Common myeloid progenitor, CD34-positive (primary cell): Measurements from ENCODE around the gene GFER.

Source experiments
- CTCF ChIA-PET: fragments of 350-600 bp; sonication (Branson Sonifier 250); formaldehyde crosslinking; loops from one replicate; lab custom pipeline; 2021; ENCODE audit warnings: antibody characterized with exemption; lab: Charles Lee
- POLR2A ChIA-PET: fragments of 350-600 bp; sonication (Branson Sonifier 250); formaldehyde crosslinking; loops from one replicate; lab custom pipeline; 2021; ENCODE audit warnings: antibody characterized with exemption; lab: Charles Lee
- DNase-seq, 3 donors: peaks; one replicate each; pipeline versions ENCODE4 v3.0.0 to v3.0.0-alpha.2; 2013
- H3K27ac ChIP-seq, 2 experiments: 1 replicate in 1 of 2; 2 replicates in 1 of 2; pipeline ENCODE4 v1.7.0; 2013; ENCODE audit warnings: inconsistent platforms in 2 of 2, low read length in 2 of 2, mild to moderate bottlenecking in 2 of 2, low read depth in 1 of 2, moderate library complexity in 1 of 2; ENCODE audit not compliant: severe bottlenecking in 2 of 2, insufficient read depth in 1 of 2, poor library complexity in 1 of 2
- H3K27me3 ChIP-seq, 5 experiments: replicated peaks in 2 of 5; 1 replicate in 3 of 5; 2 replicates in 2 of 5; pipeline versions ENCODE4 v1.6.1 to v1.7.0; 2013; ENCODE audit warnings: low read length in 4 of 5, mild to moderate bottlenecking in 2 of 5, moderate library complexity in 2 of 5, inconsistent platforms in 1 of 5; ENCODE audit not compliant: insufficient read depth in 5 of 5, control insufficient read depth in 4 of 5
- H3K36me3 ChIP-seq, 4 experiments: 1 replicate in 2 of 4; 2 replicates in 2 of 4; pipeline versions ENCODE4 v1.6.1 to v1.7.0; 2013; ENCODE audit warnings: low read length in 3 of 4, control low read depth in 1 of 4, mild to moderate bottlenecking in 1 of 4; ENCODE audit not compliant: control insufficient read depth in 4 of 4, insufficient read depth in 4 of 4
- H3K4me1 ChIP-seq, 4 experiments: 1 replicate in 3 of 4; 2 replicates in 1 of 4; pipeline versions ENCODE4 v1.6.1 to v1.7.1; 2013; ENCODE audit warnings: low read length in 3 of 4, mild to moderate bottlenecking in 3 of 4, control low read depth in 1 of 4, inconsistent platforms in 1 of 4, moderate library complexity in 1 of 4; ENCODE audit not compliant: control insufficient read depth in 4 of 4, insufficient read depth in 4 of 4; ENCODE audit errors: control extremely low read depth in 1 of 4
- H3K4me3 ChIP-seq, 7 experiments: 1 replicate in 4 of 7; 2 replicates in 3 of 7; pipeline versions ENCODE4 v1.5.1 to v1.7.0; 2013; ENCODE audit warnings: mild to moderate bottlenecking in 7 of 7, low read length in 6 of 7, moderate library complexity in 6 of 7, inconsistent platforms in 2 of 7, low read depth in 2 of 7, control low read depth in 1 of 7; ENCODE audit not compliant: insufficient read depth in 4 of 7, control insufficient read depth in 1 of 7; ENCODE audit errors: extremely low read depth in 1 of 7
- H3K9me3 ChIP-seq, 5 experiments: 1 replicate in 4 of 5; 2 replicates in 1 of 5; pipeline versions ENCODE4 v1.6.1 to v1.7.1; 2013; ENCODE audit warnings: low read length in 4 of 5, mild to moderate bottlenecking in 2 of 5, inconsistent platforms in 1 of 5, low read depth in 1 of 5, moderate library complexity in 1 of 5; ENCODE audit not compliant: control insufficient read depth in 4 of 5, insufficient read depth in 2 of 5; ENCODE audit errors: control extremely low read depth in 1 of 5
- WGBS: methylation state at CpG from one replicate; pipeline ENCODE4 v1.1.5; 2013; ENCODE audit not compliant: insufficient coverage; 5-methylcytosine and 5-hydroxymethylcytosine counted together

GFER gene

DNA sequence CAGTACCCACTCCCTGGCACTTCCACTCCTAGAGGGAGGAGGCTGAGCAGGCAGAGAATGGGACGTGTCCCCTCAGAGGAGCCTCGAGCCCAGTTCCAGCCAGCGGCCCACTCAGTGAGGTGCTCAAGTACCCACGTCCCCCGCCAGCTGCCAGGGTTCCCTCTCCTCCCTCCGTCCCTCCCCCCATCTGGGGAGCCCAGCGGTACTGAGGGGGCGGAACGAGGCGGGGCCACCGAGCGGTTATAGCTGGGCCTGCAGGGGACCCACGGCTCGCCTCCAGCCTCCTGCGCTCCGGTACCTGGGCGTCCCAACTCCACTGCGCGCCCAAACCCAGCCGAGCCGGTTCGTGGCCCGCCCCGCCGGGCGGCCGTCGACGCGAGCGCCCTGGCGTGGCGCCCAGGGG lies 35.5 kb downstream of the GFER start, which contains the start of gene NPW:
Gene NPW (plus strand): TSS at position 268 of the 403 bp plus-strand sequence.
- 1% methylated on average over 26 of the region's 33 CpGs for WGBS
- peaks cover 0 to 37% (median 31%) of the 10 kb centered on the region in 4 experiments for H3K4me1 ChIP-seq
- no peaks in the 10 kb centered on the region for H3K36me3 ChIP-seq
- POLR2A ChIA-PET = no interaction called here
- peak within 1 kb of the TSS in 5 of 7 experiments; percentile 0 to 54 (median 36) for H3K4me3 ChIP-seq
- no peak within 1 kb of the TSS for H3K27ac ChIP-seq
- H3K9me3 ChIP-seq = no peaks in the 10 kb centered on the region
- CTCF ChIA-PET = interaction anchor here (1.2 to 2.7 kb wide), 6 partner anchors 12 to 128 kb away, joined by 4 to 16 read pairs (median 6); partner anchors contain the start of genes NTHL1 and TSC2
- DNase-seq = peak in 2 of 3 donors; percentile 69 to 71
- H3K27me3 ChIP-seq = peaks cover 0 to 29% (median 7%) of the 10 kb centered on the region in 5 experiments

DNA sequence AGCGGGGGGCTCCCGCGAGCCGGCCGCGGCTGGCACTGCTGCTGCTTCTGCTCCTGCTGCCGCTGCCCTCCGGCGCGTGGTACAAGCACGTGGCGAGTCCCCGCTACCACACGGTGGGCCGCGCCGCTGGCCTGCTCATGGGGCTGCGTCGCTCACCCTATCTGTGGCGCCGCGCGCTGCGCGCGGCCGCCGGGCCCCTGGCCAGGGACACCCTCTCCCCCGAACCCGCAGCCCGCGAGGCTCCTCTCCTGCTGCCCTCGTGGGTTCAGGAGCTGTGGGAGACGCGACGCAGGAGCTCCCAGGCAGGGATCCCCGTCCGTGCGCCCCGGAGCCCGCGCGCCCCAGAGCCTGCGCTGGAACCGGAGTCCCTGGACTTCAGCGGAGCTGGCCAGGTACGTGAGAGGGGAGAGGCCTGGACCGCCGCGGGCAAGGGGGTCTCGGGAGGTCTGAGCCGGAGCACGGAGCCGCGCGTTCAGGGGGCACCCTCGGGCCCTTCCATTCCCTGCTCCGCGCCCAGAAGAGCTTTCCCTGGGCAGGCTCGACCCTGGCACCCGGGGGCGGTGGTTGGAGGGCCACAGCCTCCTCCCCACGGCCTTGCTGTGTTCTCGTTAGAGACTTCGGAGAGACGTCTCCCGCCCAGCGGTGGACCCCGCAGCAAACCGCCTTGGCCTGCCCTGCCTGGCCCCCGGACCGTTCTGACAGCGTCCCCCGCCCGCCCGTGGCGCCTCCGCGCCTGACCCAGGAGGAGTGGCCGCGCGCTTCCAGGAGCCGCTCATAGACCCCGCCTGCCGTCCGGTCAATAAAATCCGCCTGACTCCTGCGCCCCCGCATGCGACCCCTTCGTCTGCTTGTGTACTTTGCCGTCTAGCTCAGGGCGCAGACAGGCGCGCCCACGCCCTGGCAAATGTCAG lies 36.2 kb downstream of the GFER start:
- Histone ChIP-seq H3K4me3 (peak overlapping the region in 5 of 7 experiments; percentile 0 to 54 (median 36)), H3K36me3 (no peaks in the 10 kb centered on the region), H3K9me3 (no peaks in the 10 kb centered on the region), H3K27me3 (peaks cover 0 to 29% (median 7%) of the 10 kb centered on the region in 5 experiments), H3K27ac (no peak overlapping the region), H3K4me1 (peaks cover 0 to 37% (median 31%) of the 10 kb centered on the region in 4 experiments)
- ChIA-PET CTCF (interaction anchor here (1.1 to 2.7 kb wide), 7 partner anchors 12 to 127 kb away, joined by 3 to 16 read pairs (median 5); partner anchors contain the start of genes NTHL1 and TSC2), POLR2A (interaction anchor here (1.0 kb wide), 1 partner anchor 55 kb away, joined by 5 read pairs; the partner anchor contains the start of gene RPS2)
- WGBS = 1% methylated on average over 89 of the region's 96 CpGs
- DNase-seq = peak in 2 of 3 donors; percentile 55 to 71

DNA sequence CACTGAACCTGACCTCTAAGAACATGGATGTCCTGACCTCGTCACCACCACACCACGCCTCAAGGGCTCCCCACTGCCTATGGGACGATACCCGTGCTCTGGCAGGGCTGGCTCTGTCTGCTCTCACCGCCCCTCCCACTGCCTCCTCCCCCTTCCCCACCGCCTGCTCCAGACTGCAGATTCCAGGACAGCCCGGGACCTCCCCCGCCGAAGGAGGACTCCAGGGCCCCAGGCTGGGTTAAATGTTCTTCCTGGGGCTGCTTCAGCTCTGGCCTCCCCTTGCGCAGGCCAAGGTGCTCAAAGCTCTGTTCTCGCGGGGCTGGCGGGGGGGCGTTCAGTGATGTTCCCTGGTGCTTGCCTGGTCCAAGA lies 38.7 kb downstream of the GFER start:
- 3% methylated on average over 9 of the region's 14 CpGs for WGBS

GRCh38 chr16:2023092-2024031 lies 39.4 kb downstream of the GFER start:
- peaks cover 0 to 50% (median 9%) of the 10 kb centered on the region in 5 experiments for H3K27me3 ChIP-seq
- H3K4me3 ChIP-seq = peak overlapping the region; percentile 11 to 74 (median 51)
- no peaks in the 10 kb centered on the region for H3K9me3 ChIP-seq
- H3K27ac ChIP-seq = no peak overlapping the region
- WGBS = 7% methylated on average over 36 of the region's 53 CpGs
- peaks cover 0 to 52% (median 38%) of the 10 kb centered on the region in 4 experiments for H3K4me1 ChIP-seq
- ChIA-PET CTCF (interaction anchor here (0.7 to 2.6 kb wide), 17 partner anchors 12 to 228 kb away, joined by 3 to 12 read pairs (median 4); partner anchors contain the start of genes ECI1, NTHL1, RAB26 and TSC2), POLR2A (interaction anchor here (0.8 to 1.0 kb wide), 2 partner anchors 130 to 132 kb away, joined by 4 to 8 read pairs; partner anchors contain the start of gene TRAF7)
- H3K36me3 ChIP-seq = no peaks in the 10 kb centered on the region
- peak; percentile 86 to 92 (median 91) for DNase-seq

More for the DNA sequence above, 38.7 kb downstream of the GFER start:
- Histone ChIP-seq H3K9me3 (no peaks in the 10 kb centered on the region), H3K27me3 (peaks cover 0 to 43% (median 10%) of the 10 kb centered on the region in 5 experiments), H3K4me1 (peaks cover 0 to 51% (median 38%) of the 10 kb centered on the region in 4 experiments), H3K36me3 (no peaks in the 10 kb centered on the region), H3K27ac (no peak overlapping the region), H3K4me3 (peak overlapping the region in 6 of 7 experiments; percentile 38 to 74 (median 56))
- ChIA-PET POLR2A (interaction anchor here (0.8 to 1.0 kb wide), 2 partner anchors 131 to 133 kb away, joined by 4 to 8 read pairs; partner anchors contain the start of gene TRAF7), CTCF (interaction anchor here (0.7 to 2.6 kb wide), 16 partner anchors 11 to 235 kb away, joined by 3 to 12 read pairs (median 4); partner anchors contain the start of genes ECI1, NTHL1, RAB26 and TSC2)
- DNase-seq = peak in 2 of 3 donors; percentile 54 to 56

GRCh38 chr16:2024032-2024420 lies 40.0 kb downstream of the GFER start:
- POLR2A ChIA-PET = no interaction called here
- peaks cover 0 to 51% (median 38%) of the 10 kb centered on the region in 4 experiments for H3K4me1 ChIP-seq
- 86% methylated on average over 12 of the region's 12 CpGs for WGBS

DNA sequence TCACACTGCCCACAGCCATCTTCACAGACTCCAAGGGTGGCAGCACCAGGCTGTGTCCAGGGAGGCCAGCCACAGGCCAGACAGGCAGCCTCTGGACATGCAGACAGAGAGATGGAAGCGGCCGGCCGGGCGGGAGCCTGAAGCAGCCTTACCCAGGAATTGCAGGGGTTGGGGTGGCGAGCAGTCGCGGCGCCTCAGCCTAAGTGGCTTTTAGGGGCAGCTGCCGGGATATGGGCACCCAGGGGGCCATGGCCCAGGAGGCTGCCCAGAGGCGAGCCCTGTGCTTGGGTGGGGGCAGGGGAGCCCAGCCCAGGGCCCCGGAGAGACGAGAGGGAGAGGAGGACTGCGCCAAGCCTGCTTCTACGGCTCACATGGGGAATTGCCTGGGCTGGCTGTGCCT lies 41.3 kb downstream of the GFER start:
- no peaks in the 10 kb centered on the region for H3K9me3 ChIP-seq
- H3K27ac ChIP-seq = no peak overlapping the region
- no peak overlapping the region for H3K4me3 ChIP-seq
- CTCF ChIA-PET = interaction anchor here (1.0 to 1.6 kb wide), 6 partner anchors 9 to 127 kb away, joined by 3 to 5 read pairs (median 4); no protein-coding TSS in a partner anchor
- WGBS = 98% methylated on average over 14 of the region's 14 CpGs
- H3K36me3 ChIP-seq = no peaks in the 10 kb centered on the region
- H3K27me3 ChIP-seq = peaks cover 0 to 36% (median 7%) of the 10 kb centered on the region in 5 experiments
- no peak for DNase-seq
- peaks cover 0 to 39% (median 29%) of the 10 kb centered on the region in 4 experiments for H3K4me1 ChIP-seq
- POLR2A ChIA-PET = no interaction called here

More at GRCh38 chr16:2024032-2024420, 40.0 kb downstream of the GFER start:
- Histone ChIP-seq H3K27ac (no peak overlapping the region), H3K27me3 (peaks cover 0 to 48% (median 8%) of the 10 kb centered on the region in 5 experiments), H3K36me3 (no peaks in the 10 kb centered on the region), H3K9me3 (no peaks in the 10 kb centered on the region), H3K4me3 (no peak overlapping the region)
- CTCF ChIA-PET = interaction anchor here (1.0 to 2.6 kb wide), 9 partner anchors 13 to 129 kb away, joined by 3 to 12 read pairs (median 4); partner anchors contain the start of genes NTHL1 and TSC2
- no peak for DNase-seq
